22Rv1 (cell line): ENCODE results near the gene SPEM2.

Experiments
- CTCF ChIP-seq: fragments of 450-650 bp; IDR thresholded peaks from 2 replicates; pipeline ENCODE4 v1.5.1; 2017; ENCODE audit warnings: mild to moderate bottlenecking
- ZFX ChIP-seq: fragments of 450-650 bp; IDR thresholded peaks from 2 replicates; pipeline ENCODE4 v1.6.1; 2017; ENCODE audit warnings: antibody characterized with exemption, borderline replicate concordance

- TF ChIP-seq ZFX = no peak
- TF ChIP-seq CTCF = no peak
Observed at GRCh38 chr17:7427549-7427948, 2.1 kb downstream of the SPEM2 start.
